ENCODE results near the gene PDLIM1.

- TF ChIP-seq GABPA (IDR thresholded peaks at IDR 0.05; ENCODE audit: low read depth), result no peak
- TF ChIP-seq CTCF (IDR thresholded peaks at IDR 0.05), result no peak
- no peak for TF ChIP-seq EZH2phosphoT487 (IDR thresholded peaks at IDR 0.05; ENCODE audit: borderline replicate concordance, low read depth)
Measured at GRCh38 chr10:95315509-95315908, 24.7 kb upstream of the PDLIM1 start.

Data from SK-N-SH (cell line).